ENCODE measurements around the gene SLC27A1.

- TF ChIP-seq CTCF (IDR thresholded peaks at IDR 0.05) (no peak), POLR2A (IDR thresholded peaks at IDR 0.05) (no peak)
Observed at GRCh38 chr19:17497149-17497798, 26.9 kb downstream of the SLC27A1 start.
